Astrocyte of the spinal cord (primary cell): Measurements from ENCODE around the gene TNFRSF14.
A peak's percentile ranks its signal among the peaks of the same experiment; 100 is the strongest.

ENCODE experiments used
- DNase-seq: peaks from one replicate; pipeline ENCODE4 v3.0.0; 2011; ENCODE audit warnings: low read depth, low spot score
- H3K4me3 ChIP-seq: 2 replicates; pipeline ENCODE4 v1.5.1; 2011; ENCODE audit warnings: low read depth, mild to moderate bottlenecking, low read length, moderate library complexity
- CTCF ChIP-seq: IDR thresholded peaks from 2 replicates; pipeline ENCODE4 v1.5.1; 2012; ENCODE audit warnings: low read depth, mild to moderate bottlenecking, low read length, inconsistent platforms
- in situ Hi-C: cut with HindIII; loops from 2 replicates; pipeline ENCODE4 v1.10.0; 2017; ENCODE audit warnings: low sequenced_read_pairs

TNFRSF14 gene

GRCh38 chr1:2510366-2511155, 45.6 kb upstream of the TNFRSF14 start:
- no peak overlapping the region for H3K4me3 ChIP-seq
- no peak for DNase-seq
- TF ChIP-seq CTCF = no peak
- in situ Hi-C loops = no loop called here

- TF ChIP-seq CTCF = no peak
These were observed 43.2 kb upstream of the TNFRSF14 start for GRCh38 chr1:2512862-2513421.

GRCh38 chr1:2513939-2514652, 42.1 kb upstream of the TNFRSF14 start:
- no peak for TF ChIP-seq CTCF
- in situ Hi-C loops = no loop called here
- H3K4me3 ChIP-seq = no peak overlapping the region
- DNase-seq = no peak

More at GRCh38 chr1:2512862-2513421, 43.2 kb upstream of the TNFRSF14 start:
- no peak overlapping the region for H3K4me3 ChIP-seq
- DNase-seq = no peak
- in situ Hi-C loops = no loop called here

- peak; percentile 28 for TF ChIP-seq CTCF
- DNase-seq = no peak
- no peak overlapping the region for H3K4me3 ChIP-seq
- in situ Hi-C loops = no loop called here
These were observed 41.1 kb upstream of the TNFRSF14 start for GRCh38 chr1:2514863-2515762.

GRCh38 chr1:2515763-2516080, 40.4 kb upstream of the TNFRSF14 start:
- in situ Hi-C loops = no loop called here
- DNase-seq = no peak
- H3K4me3 ChIP-seq = no peak overlapping the region
- no peak for TF ChIP-seq CTCF

GRCh38 chr1:2516124-2516523, 40.0 kb upstream of the TNFRSF14 start:
- H3K4me3 ChIP-seq = no peak overlapping the region
- in situ Hi-C loops = no loop called here
- TF ChIP-seq CTCF = no peak
- DNase-seq = no peak
